ENCODE data around the gene MBD3L4.

DNA sequence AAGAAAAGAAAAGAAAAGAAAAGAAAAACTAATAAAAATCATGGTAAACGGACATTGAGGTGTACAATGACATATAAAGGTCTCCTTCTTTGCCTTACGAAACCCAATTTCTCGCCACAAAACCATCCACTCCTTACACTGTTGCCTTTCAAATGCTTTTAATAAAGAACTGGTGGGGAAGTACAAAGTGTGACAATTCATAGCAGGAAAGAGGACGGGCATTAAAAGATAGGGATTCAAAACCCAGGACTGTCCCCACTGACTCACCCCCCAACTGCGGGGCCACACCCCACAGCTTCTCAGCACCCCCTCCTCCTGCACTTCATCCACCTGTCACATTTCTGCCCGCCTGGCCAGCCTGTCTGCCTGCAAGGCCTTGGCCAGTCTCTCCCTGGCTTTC is 21.2 kb downstream of the MBD3L4 start:
- TF ChIP-seq, protein P1, sequence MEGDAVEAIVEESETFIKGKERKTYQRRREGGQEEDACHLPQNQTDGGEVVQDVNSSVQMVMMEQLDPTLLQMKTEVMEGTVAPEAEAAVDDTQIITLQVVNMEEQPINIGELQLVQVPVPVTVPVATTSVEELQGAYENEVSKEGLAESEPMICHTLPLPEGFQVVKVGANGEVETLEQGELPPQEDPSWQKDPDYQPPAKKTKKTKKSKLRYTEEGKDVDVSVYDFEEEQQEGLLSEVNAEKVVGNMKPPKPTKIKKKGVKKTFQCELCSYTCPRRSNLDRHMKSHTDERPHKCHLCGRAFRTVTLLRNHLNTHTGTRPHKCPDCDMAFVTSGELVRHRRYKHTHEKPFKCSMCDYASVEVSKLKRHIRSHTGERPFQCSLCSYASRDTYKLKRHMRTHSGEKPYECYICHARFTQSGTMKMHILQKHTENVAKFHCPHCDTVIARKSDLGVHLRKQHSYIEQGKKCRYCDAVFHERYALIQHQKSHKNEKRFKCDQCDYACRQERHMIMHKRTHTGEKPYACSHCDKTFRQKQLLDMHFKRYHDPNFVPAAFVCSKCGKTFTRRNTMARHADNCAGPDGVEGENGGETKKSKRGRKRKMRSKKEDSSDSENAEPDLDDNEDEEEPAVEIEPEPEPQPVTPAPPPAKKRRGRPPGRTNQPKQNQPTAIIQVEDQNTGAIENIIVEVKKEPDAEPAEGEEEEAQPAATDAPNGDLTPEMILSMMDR (IDR thresholded peaks at IDR 0.05; ENCODE audit: low read length): no peak
- no peak for TF ChIP-seq EZH2 (optimal IDR thresholded peaks at IDR 0.05; ENCODE audit: low read depth, low read length)

All from MM.1S (cell line).